Activated CD4-positive, CD25-positive, alpha-beta regulatory T cell treated with anti-CD3 and anti-CD28 coated beads, Interleukin-2, amount 50 U/mL, for 72 hours (primary cell): Measurements from ENCODE around the gene LGALS3BP.
A peak's percentile ranks its signal among the peaks of the same experiment; 100 is the strongest.
"Not testable (repeated sequence)": the region's sequence is repeated elsewhere in the genome, so short reads cannot be mapped to it uniquely, and the experiment has no call there.

Source experiments
- DNase-seq: peaks from one replicate; pipeline ENCODE4 v3.0.0; 2021

Gene LGALS3BP, protein sequence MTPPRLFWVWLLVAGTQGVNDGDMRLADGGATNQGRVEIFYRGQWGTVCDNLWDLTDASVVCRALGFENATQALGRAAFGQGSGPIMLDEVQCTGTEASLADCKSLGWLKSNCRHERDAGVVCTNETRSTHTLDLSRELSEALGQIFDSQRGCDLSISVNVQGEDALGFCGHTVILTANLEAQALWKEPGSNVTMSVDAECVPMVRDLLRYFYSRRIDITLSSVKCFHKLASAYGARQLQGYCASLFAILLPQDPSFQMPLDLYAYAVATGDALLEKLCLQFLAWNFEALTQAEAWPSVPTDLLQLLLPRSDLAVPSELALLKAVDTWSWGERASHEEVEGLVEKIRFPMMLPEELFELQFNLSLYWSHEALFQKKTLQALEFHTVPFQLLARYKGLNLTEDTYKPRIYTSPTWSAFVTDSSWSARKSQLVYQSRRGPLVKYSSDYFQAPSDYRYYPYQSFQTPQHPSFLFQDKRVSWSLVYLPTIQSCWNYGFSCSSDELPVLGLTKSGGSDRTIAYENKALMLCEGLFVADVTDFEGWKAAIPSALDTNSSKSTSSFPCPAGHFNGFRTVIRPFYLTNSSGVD

DNA sequence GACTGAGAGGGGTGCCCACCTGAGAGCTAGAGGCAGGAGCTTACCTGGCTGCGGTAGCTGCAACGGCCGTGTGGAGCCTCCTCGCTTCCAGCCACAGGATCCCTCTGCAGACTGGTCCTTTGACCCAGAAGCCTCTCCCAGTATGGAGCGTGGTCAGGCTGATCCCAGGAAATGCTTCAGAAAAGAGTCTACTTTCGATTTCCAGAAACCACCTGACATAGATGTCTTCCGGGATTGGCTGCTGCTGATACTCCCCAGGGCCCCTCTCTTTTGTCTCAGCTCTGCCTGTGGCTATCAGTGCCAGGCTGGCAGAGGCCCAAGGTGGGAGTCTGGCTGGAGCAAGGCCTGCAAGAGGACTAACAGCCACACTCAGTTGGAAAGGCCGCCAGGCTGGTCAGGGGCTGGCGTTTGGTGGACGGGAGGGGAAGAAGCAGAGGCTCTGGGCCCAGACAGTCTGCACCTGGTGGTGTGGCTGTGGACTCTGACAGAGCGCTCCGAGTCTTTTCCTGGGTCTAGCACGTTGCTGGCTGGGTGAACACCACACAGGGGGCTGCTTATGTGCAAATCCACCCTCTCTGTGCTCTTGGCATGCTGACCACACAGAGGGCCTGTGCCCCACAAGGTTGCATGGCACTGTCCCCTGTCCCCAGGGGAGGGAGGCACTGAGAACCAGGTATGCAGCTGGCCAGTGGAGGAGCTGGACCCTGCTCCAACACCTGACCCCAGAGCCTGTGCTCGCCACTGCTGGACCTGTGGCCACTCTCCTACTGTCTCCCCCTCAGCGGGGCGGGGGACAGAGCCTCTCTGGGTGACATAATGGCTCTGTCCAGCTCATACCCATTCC, at the start of gene LGALS3BP:
TSS of gene LGALS3BP (minus strand) at position 144 of the 844 bp plus-strand sequence. CDS start 2,732 bp downstream, outside the sequence.
- peak; percentile 40 for DNase-seq

DNA sequence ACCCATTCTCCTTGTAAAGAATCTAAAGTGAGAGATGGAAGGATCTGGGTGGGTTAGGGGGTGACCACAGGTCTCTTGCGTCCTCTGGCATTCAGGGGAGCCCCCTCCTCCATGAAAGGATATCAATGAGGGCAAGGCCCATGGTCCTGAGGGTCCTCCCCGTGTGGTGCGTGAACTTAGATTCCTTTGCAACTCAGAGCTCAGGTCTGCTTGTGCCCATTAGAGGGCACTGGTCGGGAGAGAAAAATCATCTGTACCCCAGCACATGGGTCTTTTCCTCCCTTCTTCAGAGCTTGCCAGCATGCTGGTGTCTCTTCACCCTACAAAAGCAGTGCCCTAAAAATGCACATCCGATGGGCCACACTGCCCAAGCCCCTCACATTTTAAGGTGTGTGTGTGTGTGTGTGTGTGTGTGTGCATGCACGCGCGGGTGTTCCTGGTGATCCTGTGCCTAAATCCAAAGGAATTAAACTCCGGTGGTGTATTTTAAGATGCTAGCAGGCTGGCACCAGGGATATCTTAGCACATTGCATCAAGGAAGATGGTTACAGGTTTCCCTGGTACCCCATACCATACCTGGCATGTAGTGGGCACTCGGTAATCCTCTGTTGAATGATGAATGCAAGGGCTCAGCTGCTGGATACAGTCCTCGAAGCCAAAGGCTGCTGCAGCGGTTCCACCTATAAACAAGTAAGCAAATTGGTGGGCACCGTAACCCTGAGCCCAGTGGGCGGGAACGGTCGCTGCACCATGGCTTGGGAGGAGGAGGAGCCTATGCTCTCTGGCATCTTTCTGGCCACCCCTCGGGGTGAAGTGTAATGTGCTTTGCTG, 49.0 kb upstream of the LGALS3BP start:
- no peak for DNase-seq

DNA sequence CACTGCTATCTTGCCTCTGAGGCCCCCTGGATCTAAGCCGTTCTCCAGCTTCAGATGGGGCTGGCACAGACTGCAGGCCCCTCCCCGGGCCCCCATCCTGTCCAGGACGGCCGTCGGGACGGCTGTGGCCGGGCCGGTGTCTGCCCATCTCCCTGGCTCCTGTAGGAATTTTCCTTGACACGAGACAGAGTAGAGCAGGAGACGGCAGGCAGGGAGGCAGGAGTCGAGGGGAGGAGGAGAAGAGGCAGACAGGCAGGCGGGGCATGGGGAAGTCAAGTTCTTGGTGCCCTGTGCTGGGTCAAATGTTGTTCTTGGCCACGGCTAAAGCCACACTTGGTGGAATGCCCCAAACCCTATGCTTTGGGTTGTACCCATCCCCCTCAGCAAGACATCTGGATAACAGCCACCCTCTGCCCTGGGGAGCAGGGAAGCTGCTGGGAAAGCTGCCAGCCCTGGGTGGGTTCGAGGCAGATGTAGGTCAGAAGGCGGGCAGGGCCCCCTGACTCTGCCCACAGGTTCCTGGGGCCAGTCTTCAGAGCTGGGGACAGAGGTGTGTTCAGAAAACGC, 48.3 kb upstream of the LGALS3BP start:
- no peak for DNase-seq

DNA sequence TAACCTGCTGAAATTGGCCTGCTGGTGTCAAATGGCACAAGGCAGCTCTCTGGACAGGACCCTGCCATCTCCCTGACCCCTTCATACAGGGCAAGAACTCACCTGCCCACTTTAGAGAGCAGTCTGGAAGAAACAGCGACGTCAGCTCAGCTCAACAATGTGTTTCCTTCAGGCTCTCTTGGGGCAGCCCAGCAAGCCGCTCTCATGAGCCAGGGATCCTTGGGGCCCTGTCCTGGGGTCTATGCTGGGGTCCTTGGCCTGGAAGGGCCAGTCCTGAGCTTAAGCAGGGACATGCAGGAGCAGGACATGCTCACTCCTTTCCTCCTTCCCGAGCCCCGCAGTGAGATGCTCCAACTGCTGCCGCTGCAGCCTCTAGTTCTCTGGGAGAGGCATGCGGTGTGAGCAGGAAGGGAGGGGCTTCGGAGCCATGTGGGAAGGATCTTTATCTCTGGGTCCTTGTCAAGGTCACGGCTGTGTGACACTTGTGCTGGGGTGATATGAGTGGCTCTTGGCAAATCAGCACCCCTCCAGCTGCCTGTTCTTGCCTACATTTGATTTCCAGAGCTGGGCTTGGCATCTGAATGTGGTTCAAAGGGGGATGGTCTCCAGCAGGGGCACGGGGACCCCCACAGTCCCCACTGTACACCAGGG, 47.7 kb upstream of the LGALS3BP start:
- no peak for DNase-seq

DNA sequence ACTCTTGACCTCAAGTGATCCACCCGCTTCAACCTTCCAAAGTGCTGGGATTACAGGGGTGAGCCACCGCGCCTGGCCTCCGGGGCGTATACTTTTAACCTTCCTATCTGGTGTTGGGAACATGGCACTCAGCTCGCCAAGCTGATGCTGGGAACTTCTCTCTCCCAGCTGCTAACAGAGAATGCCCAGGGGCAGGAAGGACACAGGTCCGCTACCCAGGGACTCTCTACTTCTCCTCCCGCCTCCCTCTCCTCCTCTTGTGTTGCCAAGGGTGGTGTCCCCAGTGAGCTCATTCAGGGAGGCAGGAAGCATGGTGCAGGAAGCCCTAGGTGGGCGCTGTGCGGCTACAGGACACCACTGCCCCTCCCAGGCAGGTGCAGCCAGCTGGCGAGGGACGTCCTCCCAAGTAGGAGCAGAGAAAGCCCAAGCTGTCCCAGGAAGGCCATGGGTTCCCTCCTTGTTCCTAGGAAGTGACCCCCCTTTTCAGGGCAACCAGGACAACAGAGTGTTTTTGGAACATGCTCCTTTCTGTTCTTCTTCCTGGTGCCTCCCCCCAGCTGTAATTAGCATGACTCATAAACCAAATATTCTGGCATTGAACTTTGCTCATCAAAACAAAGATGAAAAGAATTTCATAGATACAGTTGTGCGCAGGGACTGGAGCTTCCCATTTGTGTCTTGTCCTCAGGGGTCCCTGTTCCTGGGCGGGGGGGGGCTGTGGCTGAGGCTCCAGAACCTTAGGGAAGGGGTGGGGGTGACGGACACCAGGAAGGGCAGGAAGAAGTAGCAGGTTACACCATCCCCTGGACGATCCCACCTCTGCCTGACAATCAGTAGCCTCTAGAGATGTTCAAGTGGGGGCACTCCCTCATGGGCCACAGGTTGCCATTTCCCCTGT, 46.9 kb upstream of the LGALS3BP start:
- no peak for DNase-seq

DNA sequence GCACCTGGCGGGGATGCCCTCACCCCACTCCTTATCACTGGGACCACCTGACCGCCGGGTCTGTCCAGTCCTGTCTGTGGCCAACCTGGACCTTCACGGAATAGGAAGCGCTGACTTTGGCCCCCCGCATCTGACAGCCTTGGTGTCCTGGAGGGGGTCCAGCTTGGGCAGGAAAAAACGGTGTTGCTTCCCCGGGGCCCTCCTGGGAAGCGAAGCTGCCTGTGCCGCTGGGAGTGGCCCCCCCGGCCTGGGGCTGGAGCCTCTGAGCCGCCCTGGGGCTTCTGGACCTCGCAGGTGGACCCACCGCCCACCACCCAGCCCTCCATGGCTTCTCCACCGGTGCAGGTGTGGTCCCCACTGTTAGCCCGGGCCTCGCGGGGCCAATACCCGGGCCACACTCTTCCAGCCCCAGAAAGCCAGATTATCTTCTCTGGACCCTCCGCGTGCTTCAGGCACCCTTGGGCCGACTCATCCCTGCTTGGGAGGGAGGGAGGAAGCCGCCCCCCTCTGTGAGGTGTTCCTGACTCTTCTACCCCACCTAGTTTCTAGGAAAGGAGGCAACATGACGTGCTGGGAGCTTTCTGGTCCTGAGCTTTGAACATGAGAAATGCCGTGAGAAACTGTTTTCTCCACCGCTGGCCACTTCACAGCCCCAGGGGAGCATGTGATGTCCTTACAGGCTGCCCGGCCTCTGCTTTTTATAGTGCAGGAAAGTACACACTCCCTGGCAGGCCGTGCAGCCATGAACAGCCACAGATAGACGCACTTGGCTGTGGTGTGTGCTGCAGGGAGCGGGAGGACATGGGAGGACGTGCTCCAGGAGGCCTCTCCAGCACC, 45.4 kb upstream of the LGALS3BP start:
- no peak for DNase-seq

DNA sequence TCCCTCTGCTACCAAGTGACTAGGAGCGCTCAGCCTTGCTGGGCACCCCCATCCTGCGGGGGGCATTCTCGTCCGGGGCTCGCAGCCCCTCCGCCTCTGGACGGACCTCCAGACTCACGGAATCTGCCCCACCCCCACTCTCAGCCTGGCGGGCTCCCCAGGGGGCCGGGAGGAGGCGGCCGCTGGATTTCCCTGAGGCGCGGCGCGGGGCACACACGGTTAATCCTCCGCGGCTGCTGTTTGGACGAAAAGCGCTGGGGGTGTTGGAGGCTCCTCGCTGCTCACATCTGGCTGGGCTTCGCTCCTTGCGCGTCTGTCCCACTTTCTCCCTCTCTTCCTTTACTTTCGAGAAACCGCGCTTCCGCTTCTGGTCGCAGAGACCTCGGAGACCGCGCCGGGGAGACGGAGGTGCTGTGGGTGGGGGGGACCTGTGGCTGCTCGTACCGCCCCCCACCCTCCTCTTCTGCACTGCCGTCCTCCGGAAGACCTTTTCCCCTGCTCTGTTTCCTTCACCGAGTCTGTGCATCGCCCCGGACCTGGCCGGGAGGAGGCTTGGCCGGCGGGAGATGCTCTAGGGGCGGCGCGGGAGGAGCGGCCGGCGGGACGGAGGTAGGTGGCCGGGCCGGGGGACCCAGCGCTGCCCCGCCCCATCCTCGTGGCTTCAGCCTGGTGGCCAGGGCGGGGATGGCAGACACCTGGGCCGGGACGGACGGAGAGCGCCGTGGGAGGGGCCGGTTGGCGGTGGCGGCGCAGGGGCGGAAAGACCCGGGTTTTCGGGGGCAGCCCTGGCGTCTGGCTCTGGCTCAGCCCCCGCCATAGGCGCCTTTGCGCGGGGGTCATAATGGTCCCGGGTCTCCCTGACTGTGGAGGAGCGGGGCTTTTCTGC, 44.4 kb upstream of the LGALS3BP start, which contains the start of gene C1QTNF1:
TSS of gene C1QTNF1 (plus strand) at position 284 of the 886 bp plus-strand sequence. CDS start 19,800 bp downstream, outside the sequence.
- peak; percentile 50 for DNase-seq

DNA sequence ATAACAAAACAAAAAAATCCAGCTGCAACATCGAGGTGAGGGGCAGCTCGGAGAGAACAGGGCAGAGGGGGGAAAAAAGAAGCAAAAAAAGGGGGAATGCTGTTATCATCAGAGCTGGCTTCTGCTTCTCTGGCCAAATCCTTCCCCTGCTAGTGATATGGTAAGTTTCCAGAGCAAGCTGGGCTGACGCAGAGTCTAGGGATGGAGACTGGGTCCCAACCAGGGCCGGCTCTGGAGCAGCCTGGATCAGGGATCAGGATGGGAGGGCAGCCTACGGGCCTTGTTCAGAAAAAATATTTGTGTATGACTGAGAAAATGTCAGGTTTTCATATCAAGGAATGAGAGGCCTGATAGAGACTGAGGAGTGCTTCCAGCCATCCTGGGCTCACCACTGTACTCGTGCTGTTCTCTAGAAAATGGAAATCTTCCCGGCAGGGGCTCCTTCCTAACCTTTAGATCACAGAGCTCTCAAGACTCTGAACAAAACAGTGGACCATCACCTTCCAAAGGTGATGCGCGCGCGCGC, 43.5 kb upstream of the LGALS3BP start:
- no peak for DNase-seq

DNA sequence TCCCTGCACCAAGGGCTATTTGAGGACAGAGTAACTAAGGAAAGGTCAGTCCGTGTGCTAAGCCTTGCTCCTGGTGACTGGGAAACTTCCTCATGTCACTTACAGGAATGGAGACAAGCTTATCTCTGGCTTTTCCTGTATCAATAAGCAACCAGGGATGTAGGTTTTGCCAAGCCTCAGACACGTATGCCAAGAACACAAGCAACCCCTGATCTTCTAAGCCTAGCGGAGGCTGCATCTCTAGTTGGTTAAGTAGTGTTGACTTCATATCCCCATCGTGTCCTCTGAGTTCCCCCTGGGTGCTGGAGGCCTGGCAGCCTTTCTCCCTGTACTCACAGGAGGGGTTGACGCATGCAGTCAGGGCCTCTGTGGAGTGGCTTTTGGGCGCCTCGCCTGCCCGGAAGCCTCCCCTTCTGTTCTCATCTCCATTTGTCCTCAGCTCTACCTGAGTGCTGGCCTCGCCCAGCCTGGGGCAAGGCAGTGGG, 42.8 kb upstream of the LGALS3BP start:
- no peak for DNase-seq

DNA sequence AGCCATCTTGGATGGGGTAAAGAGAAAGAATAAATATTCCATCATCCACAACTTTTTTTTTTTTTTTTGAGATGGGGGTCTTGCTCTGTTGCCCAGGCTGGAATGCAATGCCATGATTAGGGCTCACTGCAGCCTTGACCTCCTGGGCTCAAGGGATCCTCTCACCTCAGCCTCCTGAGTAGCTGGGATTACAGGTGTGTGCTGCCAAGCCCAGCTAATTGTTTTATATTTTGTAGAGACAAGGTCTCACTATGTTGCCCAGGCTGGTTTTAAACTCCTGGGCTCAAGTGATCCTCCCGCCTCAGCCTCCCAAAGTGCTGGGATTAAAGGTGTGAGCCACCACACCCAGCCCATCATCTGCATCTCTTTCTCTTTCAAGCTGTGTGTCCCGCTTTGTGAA, 42.2 kb upstream of the LGALS3BP start:
- DNase-seq, result not testable (repeated sequence)

DNA sequence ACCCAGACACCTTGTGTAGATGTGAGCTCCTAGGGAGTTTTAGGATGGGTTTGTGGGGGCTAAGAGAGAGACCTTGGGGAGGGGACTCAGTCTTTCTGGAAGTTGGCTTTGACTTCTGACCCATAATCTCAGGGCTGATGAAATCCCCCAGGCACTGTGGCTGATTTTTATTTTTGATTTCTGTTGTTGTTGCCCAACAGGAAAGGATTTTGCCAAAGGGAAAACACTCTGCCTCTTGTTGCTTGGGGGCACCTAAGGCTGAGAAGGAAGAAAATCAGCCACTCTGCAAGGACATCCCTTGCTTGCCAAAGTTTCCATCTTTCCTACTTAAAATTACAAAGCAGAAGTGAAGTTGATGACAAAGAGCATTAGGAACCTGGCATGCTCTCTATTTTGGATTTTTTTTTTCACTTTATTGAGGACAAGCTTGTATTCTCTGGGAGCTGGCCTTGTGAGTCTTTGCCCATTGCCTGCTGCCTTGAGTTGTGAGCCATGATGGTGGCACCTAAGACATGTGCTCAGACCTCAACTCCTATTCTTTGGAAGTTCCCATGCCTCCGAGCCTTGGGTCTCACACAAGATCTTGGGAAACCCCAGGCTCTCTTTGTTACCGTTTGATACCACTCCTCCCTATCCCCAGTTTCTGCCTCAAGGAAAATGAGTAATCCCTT, 41.0 kb upstream of the LGALS3BP start:
- DNase-seq, result no peak

DNA sequence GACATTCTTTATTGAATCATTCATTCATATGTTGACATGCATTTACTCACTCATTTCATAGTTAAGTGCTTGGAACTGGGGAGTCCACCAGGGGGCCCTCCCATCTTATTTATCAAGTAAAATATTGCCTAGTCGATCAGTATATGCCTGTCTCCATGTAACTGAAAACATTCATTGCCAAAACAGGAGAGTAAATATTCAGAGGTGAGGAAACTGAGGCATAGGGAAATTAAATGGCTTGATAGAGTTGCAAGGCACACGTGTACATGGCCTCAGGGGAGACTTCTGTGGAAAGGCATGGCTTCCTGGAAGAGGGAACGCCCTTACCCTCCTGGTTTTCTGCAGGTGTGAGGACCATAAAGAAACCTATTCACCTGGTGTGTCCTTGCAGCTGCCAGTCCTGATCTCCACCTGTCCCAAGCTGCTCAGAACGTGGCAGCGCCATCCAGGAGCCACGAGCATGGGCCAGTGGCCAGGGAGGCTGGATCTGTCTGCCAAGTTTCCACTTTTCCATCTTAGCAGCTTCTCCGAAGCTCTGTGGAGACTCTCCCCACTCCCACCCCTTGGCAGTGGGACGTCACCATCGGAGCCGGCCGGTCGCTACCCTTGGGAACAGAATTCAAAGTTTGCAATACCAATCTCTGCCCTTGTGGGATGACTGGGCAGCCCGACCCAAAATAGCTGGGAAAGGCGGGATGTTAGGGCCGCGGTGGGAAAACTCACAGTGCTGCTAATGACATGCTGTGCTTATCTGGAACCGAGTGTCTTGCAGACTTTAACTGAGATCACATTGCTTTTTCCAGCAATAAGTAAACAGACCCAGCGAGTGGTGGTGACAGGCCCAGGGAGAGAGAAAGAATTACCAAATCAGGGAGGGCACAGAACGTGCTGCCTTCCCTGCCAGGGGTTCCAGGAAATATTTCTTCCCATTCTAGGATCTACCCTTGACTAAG, 40.2 kb upstream of the LGALS3BP start:
- no peak for DNase-seq

DNA sequence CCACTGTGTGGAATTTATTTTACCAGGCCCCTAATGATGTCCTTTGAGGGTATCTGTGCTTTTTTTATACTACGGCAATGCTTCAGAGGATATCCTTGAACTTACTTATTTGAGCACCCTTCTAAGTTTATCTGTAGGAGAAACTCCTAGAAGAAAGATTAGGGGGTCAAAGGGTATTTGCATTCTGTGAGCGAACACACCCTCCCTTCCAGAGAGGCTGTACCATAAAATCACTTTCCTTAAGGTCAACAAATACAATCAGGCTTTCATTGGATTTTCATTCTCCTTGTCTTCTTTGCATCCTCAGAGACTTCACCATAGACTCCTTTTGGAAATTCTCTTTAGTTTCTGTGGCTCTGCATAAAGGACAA, 39.5 kb upstream of the LGALS3BP start:
- DNase-seq, result no peak

DNA sequence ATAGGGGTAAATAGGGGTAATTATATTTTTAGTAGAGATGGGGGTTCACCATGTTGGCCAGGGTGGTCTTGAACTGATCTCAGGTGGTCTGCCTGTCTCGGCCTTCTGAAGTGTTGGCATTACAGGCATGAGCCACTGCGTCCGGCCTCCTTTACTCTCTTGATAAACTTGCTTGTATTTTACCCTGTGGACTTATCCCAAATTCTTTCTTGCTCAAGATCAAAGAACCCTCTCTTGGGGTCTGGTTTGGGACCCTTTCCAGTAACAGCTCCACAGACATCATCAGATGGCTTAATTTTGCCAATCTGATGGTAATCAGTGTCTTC, 38.6 kb upstream of the LGALS3BP start:
- no peak for DNase-seq

DNA sequence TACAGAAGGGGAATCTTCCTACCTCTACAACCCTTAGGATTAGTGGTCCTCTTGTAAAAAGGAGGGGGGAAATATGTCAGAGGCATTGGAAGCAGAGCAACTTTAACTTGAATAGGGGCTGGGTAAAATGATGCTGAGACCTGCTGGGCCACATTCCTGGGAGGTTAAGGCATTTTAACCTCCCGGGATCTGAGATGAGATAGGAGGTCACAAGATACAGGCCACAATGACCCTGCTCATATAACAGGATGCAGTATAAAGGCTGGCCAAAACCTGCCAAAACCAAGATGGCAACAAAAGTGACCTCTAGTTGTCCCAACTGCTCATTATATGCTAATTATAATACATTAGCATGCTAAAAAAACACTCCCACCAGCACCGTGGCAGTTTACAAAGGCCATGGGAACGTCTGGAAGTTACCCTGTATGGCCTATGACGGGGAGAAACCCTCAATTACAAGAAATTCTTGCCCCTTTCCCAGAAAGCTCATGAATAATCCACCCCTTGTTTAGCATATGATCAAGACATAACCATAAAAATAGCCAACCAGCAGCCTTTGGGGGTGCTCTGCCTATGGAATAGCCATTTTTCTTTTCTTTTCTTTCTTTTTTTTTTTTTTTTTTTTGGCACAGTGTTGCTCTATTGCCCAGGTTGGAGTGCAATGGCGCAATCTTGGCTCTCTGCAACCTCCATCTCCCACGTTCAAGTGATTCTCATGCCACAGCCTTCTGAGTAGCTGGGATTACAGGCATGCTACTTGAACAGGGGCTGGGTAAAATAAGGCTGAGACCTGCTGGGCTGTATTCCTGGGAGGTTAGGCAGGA, 38.0 kb upstream of the LGALS3BP start:
- no peak for DNase-seq
